Pancreas (tissue), 10 donors: Measurements from ENCODE around the gene KCNN3. TPM values are rescaled to one million over a fixed set of nuclear protein-coding genes. Genes with fewer than 3 reads are reported as not detected.

ENCODE experiments used
- ATAC-seq, 4 donors: fragments of 200-7000 bp; cut with Tn5 transposase; one replicate each; pipeline versions ENCODE4 v1.8.0 to v1.9.1; 2020; ENCODE audit warnings: mild to moderate bottlenecking in 4 of 4, moderate library complexity in 4 of 4
- DNase-seq, 6 donors: peaks; one replicate each; pipeline ENCODE4 v3.0.0-alpha.2; 2020
- FAIRE-seq: peaks from 2 replicates; lab custom pipeline; 2012; peaks lifted over from hg19 to GRCh38; lab: Jason Lieb, UNC
- H3K27ac ChIP-seq, 4 donors: fragments of 200-600 bp; sonication (generic); 1 replicate in 3 of 4; 2 replicates in 1 of 4; pipeline versions ENCODE4 v1.5.0 to v1.8.0; 2020
- H3K27me3 ChIP-seq, 4 donors: fragments of 200-600 bp; one replicate each; pipeline ENCODE4 v1.8.0; 2021
- H3K36me3 ChIP-seq, 3 donors: fragments of 200-600 bp; sonication (generic) in 1 of 3; one replicate each; pipeline versions ENCODE4 v1.5.0 to v1.8.0; 2020 to 2021
- H3K4me1 ChIP-seq, 3 donors: fragments of 200-600 bp; one replicate each; pipeline ENCODE4 v1.8.0; 2021
- H3K4me3 ChIP-seq, 4 donors: fragments of 200-600 bp; sonication (generic) in 2 of 4; one replicate each; pipeline versions ENCODE4 v1.5.0 to v1.8.0; 2020 to 2021
- H3K9me3 ChIP-seq, 4 donors: fragments of 200-600 bp; one replicate each; pipeline ENCODE4 v1.8.0; 2021
- CTCF ChIP-seq, 4 donors: fragments of 200-600 bp; sonication (generic) in 3 of 4; IDR thresholded peaks; one replicate each; pipeline versions ENCODE4 v1.5.0 to v1.8.0; 2021; ENCODE audit warnings: antibody characterized with exemption in 4 of 4
- WGBS, 2 donors: extraction: QIAGEN DNeasy Blood & Tissue Kit; methylation state at CpG; one replicate each; pipeline ENCODE4 v1.1.7; 2013; 5-methylcytosine and 5-hydroxymethylcytosine counted together
- intact Hi-C, 3 donors: fragments of 100-400 bp; cut with DNase I; formaldehyde crosslinking; loops; one replicate each; pipeline versions ENCODE4 v1.11.1 to v1.14.2; 2022
- polyA plus RNA-seq, 2 donors: library from polyadenylated mRNA; stranded (reverse); fragments of 200-250 nt; gene quantifications; one replicate each; pipeline ENCODE4 v1.2.3, GENCODE V29; 2013
- total RNA-seq, 6 donors: library from RNA; stranded (reverse); fragmentation: NEBNext Ultra II Directional in 4 of 6; extraction: Animal tissue kit (Norgen Biotek cat#: 25700) in 4 of 6; gene quantifications; one replicate each; pipeline versions ENCODE4 v1.2.1 to v1.2.4, GENCODE V29; 2021 to 2023
- donor health status: healthy with polysubstance abuse.
- donor health status: DM: no; HTN: no; CAD: no; lungs with moderate emphysema.
- donor health status: DM: no; HTN: no; CAD: no.
- donor health status: control.
- donor health status: control.
- donor health status: Bipolar disorder and iron deficiency.
- donor health status: DM: yes; HTN: yes; CAD: no.
- donor health status: DM: no; HTN: no; CAD: no.
- donor health status: DM: no; HTN: no; CAD: no.
- donor health status: DM: yes; HTN: yes; CAD: no.

Gene KCNN3
- total and polyA plus RNA-seq, 8 donors: 0.11 to 1.0 (median 0.33) TPM

GRCh38 chr1:154773551-154773950 lies 96.5 kb downstream of the KCNN3 start:
- peak in 1 of 6 donors; percentile 32 for DNase-seq
- Histone ChIP-seq H3K4me1 (no peaks in the 10 kb centered on the region), H3K36me3 (no peaks in the 10 kb centered on the region), H3K27ac (no peak overlapping the region), H3K9me3 (no peaks in the 10 kb centered on the region), H3K27me3 (no peaks in the 10 kb centered on the region), H3K4me3 (no peak overlapping the region)
- intact Hi-C loops: no loop called here
- no peak for FAIRE-seq
- 23 to 30% methylated on average over 2 of the region's 2 CpGs for WGBS, 2 donors
- ATAC-seq: peak in 3 of 4 donors; percentile 50 to 68 (median 60)
- TF ChIP-seq CTCF (IDR thresholded peaks at IDR 0.05): no peak

GRCh38 chr1:154772606-154773506 lies 97.2 kb downstream of the KCNN3 start:
- TF ChIP-seq CTCF (IDR thresholded peaks at IDR 0.05): no peak
- ATAC-seq (no peak), FAIRE-seq (no peak), DNase-seq (no peak)
- no peaks in the 10 kb centered on the region for H3K27me3 ChIP-seq
- intact Hi-C loops: no loop called here
- no peaks in the 10 kb centered on the region for H3K36me3 ChIP-seq
- H3K27ac ChIP-seq: no peak overlapping the region
- no peaks in the 10 kb centered on the region for H3K4me1 ChIP-seq
- H3K9me3 ChIP-seq: no peaks in the 10 kb centered on the region
- H3K4me3 ChIP-seq: no peak overlapping the region
- 44 to 54% methylated on average over 17 of the region's 17 CpGs for WGBS, 2 donors

GRCh38 chr1:154772056-154772455 lies 98.0 kb downstream of the KCNN3 start:
- no peaks in the 10 kb centered on the region for H3K4me1 ChIP-seq
- no peak overlapping the region for H3K27ac ChIP-seq

GRCh38 chr1:154770897-154771594 lies 99.0 kb downstream of the KCNN3 start:
- no peak for FAIRE-seq
- no peak overlapping the region for H3K27ac ChIP-seq
- no peaks in the 10 kb centered on the region for H3K36me3 ChIP-seq
- H3K9me3 ChIP-seq: no peaks in the 10 kb centered on the region
- H3K4me3 ChIP-seq: no peak overlapping the region
- no peak for ATAC-seq
- TF ChIP-seq CTCF (IDR thresholded peaks at IDR 0.05): no peak
- H3K4me1 ChIP-seq: no peaks in the 10 kb centered on the region
- 85 to 89% methylated on average over 4 of the region's 4 CpGs for WGBS, 2 donors
- no peaks in the 10 kb centered on the region for H3K27me3 ChIP-seq
- no peak for DNase-seq
- intact Hi-C loops: no loop called here

More at GRCh38 chr1:154772056-154772455, 98.0 kb downstream of the KCNN3 start:
- WGBS, 2 donors: 90 to 92% methylated on average over 23 of the region's 23 CpGs
- no peak for TF ChIP-seq CTCF (IDR thresholded peaks at IDR 0.05)
- no peak overlapping the region for H3K4me3 ChIP-seq
- FAIRE-seq (no peak), DNase-seq (no peak), ATAC-seq (no peak)
- no peaks in the 10 kb centered on the region for H3K36me3 ChIP-seq
- no peaks in the 10 kb centered on the region for H3K27me3 ChIP-seq
- no peaks in the 10 kb centered on the region for H3K9me3 ChIP-seq
- intact Hi-C loops: no loop called here
